HCT116 (cell line): ENCODE results near the gene DHRS13. TPM values are rescaled to one million over a fixed set of nuclear protein-coding genes. Genes with fewer than 3 reads are reported as not detected.

ENCODE experiments used
- ATAC-seq: fragments of 200-7000 bp; cut with Tn5 transposase; 2 replicates; pipeline ENCODE4 v1.9.1; 2020; ENCODE audit warnings: mild to moderate bottlenecking, moderate library complexity
- BruUV-seq: library from RNA; stranded (reverse); fragments of 400-500 nt; replicated peaks from 2 replicates; lab custom pipeline; 2021; lab: Mats Ljungman, UMichigan
- CTCF ChIA-PET: fragments of 300-600 bp; sonication (Branson Sonifier 250); formaldehyde crosslinking; loops from one replicate; lab custom pipeline; 2021; ENCODE audit warnings: antibody characterized with exemption; lab: Charles Lee
- POLR2A ChIA-PET: fragments of 300-600, 350-600 bp; sonication (Branson Sonifier 250); formaldehyde crosslinking; loops from one replicate; lab custom pipeline; 2021; ENCODE audit warnings: antibody characterized with exemption; lab: Charles Lee
- RAD21 ChIA-PET, 2 experiments: fragments of 300-600 bp; sonication (Branson Sonifier 250); formaldehyde crosslinking; loops; one replicate each; lab custom pipeline; 2023; ENCODE audit warnings: low total read pairs in 2 of 2; ENCODE audit not compliant: uncharacterized antibody in 2 of 2, unreplicated experiment in 2 of 2, low non-redundant PET in 1 of 2; lab: Charles Lee
- DNase-seq: peaks from one replicate; pipeline ENCODE4 v3.0.0-alpha.2; 2010; ENCODE audit warnings: low read depth, low spot score
- H2AFZ ChIP-seq: fragments of 200-600 bp; shearing (Covaris generic), sonication (generic); 2 replicates; pipeline ENCODE4 v1.6.1; 2017; ENCODE audit warnings: low read depth, mixed run types, mixed read lengths, antibody characterized with exemption, low read length; ENCODE audit not compliant: poor library complexity, severe bottlenecking
- H3K27ac ChIP-seq: 2 replicates; pipeline ENCODE4 v1.5.1; 2012; ENCODE audit warnings: low read depth, low read length
- H3K27me3 ChIP-seq: fragments of 200-600 bp; sonication (generic); 2 replicates; pipeline ENCODE4 v1.6.1; 2016; ENCODE audit warnings: mixed run types, low read length, mixed read lengths; ENCODE audit not compliant: insufficient read depth
- H3K36me3 ChIP-seq, 2 experiments: fragments of 200-500 bp in 1 of 2; fragments of 200-600 bp in 1 of 2; sonication (Bioruptor generic) in 1 of 2; sonication (generic) in 1 of 2; 2 replicates each; pipeline versions ENCODE4 v1.5.1 to v1.6.1; 2014 to 2016; ENCODE audit warnings: low read length in 2 of 2, inconsistent platforms in 1 of 2, mixed read lengths in 1 of 2, mixed run types in 1 of 2; ENCODE audit not compliant: insufficient read depth in 2 of 2, control insufficient read depth in 1 of 2
- H3K4me1 ChIP-seq, 2 experiments: fragments of 200-600 bp in 1 of 2; sonication (generic) in 1 of 2; 2 replicates each; pipeline versions ENCODE4 v1.5.1 to v1.6.1; 2012 to 2017; ENCODE audit warnings: low read length in 2 of 2, inconsistent platforms in 1 of 2, mild to moderate bottlenecking in 1 of 2, mixed read lengths in 1 of 2, mixed run types in 1 of 2, moderate library complexity in 1 of 2; ENCODE audit not compliant: insufficient read depth in 2 of 2, control insufficient read depth in 1 of 2
- H3K4me2 ChIP-seq: fragments of 200-600 bp; sonication (generic); 2 replicates; pipeline ENCODE4 v1.6.1; 2017; ENCODE audit warnings: mixed run types, low read length, mixed read lengths
- H3K4me3 ChIP-seq, 2 experiments: fragments of 200-600 bp in 1 of 2; sonication (generic) in 1 of 2; replicated peaks in 1 of 2; 2 replicates each; pipeline ENCODE4 v1.5.1; 2011 to 2016; ENCODE audit warnings: low read length in 2 of 2, control low read depth in 1 of 2, low read depth in 1 of 2, mild to moderate bottlenecking in 1 of 2, mixed read lengths in 1 of 2, mixed run types in 1 of 2
- H3K79me2 ChIP-seq: fragments of 200-600 bp; sonication (generic); 2 replicates; pipeline ENCODE4 v1.6.1; 2017; ENCODE audit warnings: mild to moderate bottlenecking, mixed run types, low read length, moderate library complexity, mixed read lengths; ENCODE audit not compliant: insufficient read depth
- H3K9ac ChIP-seq: fragments of 200-600 bp; sonication (generic); 2 replicates; pipeline ENCODE4 v1.6.1; 2016; ENCODE audit warnings: low read length, mixed read lengths
- H3K9me2 ChIP-seq: fragments of 200-600 bp; sonication (generic), shearing (Covaris generic); 2 replicates; pipeline ENCODE4 v1.6.1; 2017; ENCODE audit warnings: mixed run types, mild to moderate bottlenecking, moderate library complexity; ENCODE audit not compliant: insufficient read depth
- H3K9me3 ChIP-seq, 2 experiments: fragments of 200-500 bp in 1 of 2; fragments of 200-600 bp in 1 of 2; sonication (Bioruptor generic) in 1 of 2; sonication (generic) in 1 of 2; 2 replicates each; pipeline ENCODE4 v1.6.1; 2014 to 2017; ENCODE audit warnings: low read length in 2 of 2, mixed read lengths in 2 of 2, inconsistent platforms in 1 of 2, low read depth in 1 of 2, mild to moderate bottlenecking in 1 of 2, mixed run types in 1 of 2, moderate library complexity in 1 of 2; ENCODE audit not compliant: control insufficient read depth in 1 of 2, insufficient read depth in 1 of 2
- H4K20me1 ChIP-seq: fragments of 200-600 bp; sonication (generic), shearing (Covaris generic); 2 replicates; pipeline ENCODE4 v1.6.1; 2017; ENCODE audit warnings: mixed run types, mild to moderate bottlenecking, moderate library complexity; ENCODE audit not compliant: insufficient read depth
- ATF3 ChIP-seq: IDR thresholded peaks from 2 replicates; pipeline ENCODE4 v1.6.1; 2012
- CBX3 ChIP-seq: IDR thresholded peaks from 2 replicates; pipeline ENCODE4 v1.6.1; 2012; ENCODE audit warnings: low read depth
- intact Hi-C: fragments of 100-400 bp; cut with micrococcal nuclease; formaldehyde crosslinking; loops from 2 replicates; pipeline ENCODE4 v1.10.0; 2022
- total RNA-seq: library from RNA; stranded (reverse); gene quantifications from one replicate; pipeline ENCODE4 v1.2.1, GENCODE V29; 2021; ENCODE audit not compliant: unreplicated experiment
- TF ChIP-seq, protein P1 (sequence below), 3 experiments: fragments of 200-600 bp in 1 of 3; sonication (generic) in 1 of 3; IDR thresholded peaks in 2 of 3; conservative IDR thresholded peaks in 1 of 3; 2 replicates each; pipeline ENCODE4 v1.5.1; 2012 to 2017; ENCODE audit warnings: low read depth in 2 of 3, low read length in 2 of 3, antibody characterized with exemption in 1 of 3, borderline replicate concordance in 1 of 3, control low read depth in 1 of 3, mild to moderate bottlenecking in 1 of 3, mixed read lengths in 1 of 3, mixed run types in 1 of 3, moderate library complexity in 1 of 3; ENCODE audit not compliant: insufficient read depth in 1 of 3
- TF ChIP-seq, protein P2 (sequence below): IDR thresholded peaks from 2 replicates; pipeline ENCODE4 v1.6.1; 2012

Gene DHRS13
- total RNA-seq, 1 experiment from 2014 or later = 13.5 TPM

- Histone ChIP-seq H3K27ac (no peak overlapping the region; the same call in 1 of the 2 replicates), H3K79me2 (no peaks in the 10 kb centered on the region), H4K20me1 (no peaks in the 10 kb centered on the region), H2AFZ (no peak overlapping the region), H3K9me3 (no peaks in the 10 kb centered on the region)
- DNase-seq = no peak
- RAD21 ChIA-PET = no interaction called here
- no TSS peak for BruUV-seq
- TF ChIP-seq ATF3 = no peak
- TF ChIP-seq, protein P1, sequence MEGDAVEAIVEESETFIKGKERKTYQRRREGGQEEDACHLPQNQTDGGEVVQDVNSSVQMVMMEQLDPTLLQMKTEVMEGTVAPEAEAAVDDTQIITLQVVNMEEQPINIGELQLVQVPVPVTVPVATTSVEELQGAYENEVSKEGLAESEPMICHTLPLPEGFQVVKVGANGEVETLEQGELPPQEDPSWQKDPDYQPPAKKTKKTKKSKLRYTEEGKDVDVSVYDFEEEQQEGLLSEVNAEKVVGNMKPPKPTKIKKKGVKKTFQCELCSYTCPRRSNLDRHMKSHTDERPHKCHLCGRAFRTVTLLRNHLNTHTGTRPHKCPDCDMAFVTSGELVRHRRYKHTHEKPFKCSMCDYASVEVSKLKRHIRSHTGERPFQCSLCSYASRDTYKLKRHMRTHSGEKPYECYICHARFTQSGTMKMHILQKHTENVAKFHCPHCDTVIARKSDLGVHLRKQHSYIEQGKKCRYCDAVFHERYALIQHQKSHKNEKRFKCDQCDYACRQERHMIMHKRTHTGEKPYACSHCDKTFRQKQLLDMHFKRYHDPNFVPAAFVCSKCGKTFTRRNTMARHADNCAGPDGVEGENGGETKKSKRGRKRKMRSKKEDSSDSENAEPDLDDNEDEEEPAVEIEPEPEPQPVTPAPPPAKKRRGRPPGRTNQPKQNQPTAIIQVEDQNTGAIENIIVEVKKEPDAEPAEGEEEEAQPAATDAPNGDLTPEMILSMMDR (IDR thresholded peaks at IDR 0.05 in 2 of 3, conservative IDR thresholded peaks at IDR 0.05 in 1 of 3; ENCODE audit: borderline replicate concordance in 1 of 3, insufficient read depth in 1 of 3, low read depth in 2 of 3, low read length in 2 of 3) = peak in 2 of 3 experiments; percentile 20 to 52; a peak in 2 of 6 replicates
- TF ChIP-seq CBX3 = no peak
- TF ChIP-seq, all 23 proteins: peak for 1
- Histone ChIP-seq H3K4me3 (no peak overlapping the region), H3K9me2 (no peaks in the 10 kb centered on the region), H3K27me3 (no peaks in the 10 kb centered on the region), H3K9ac (no peak overlapping the region), H3K4me1 (no peaks in the 10 kb centered on the region), H3K4me2 (no peak overlapping the region), H3K36me3 (peaks cover 76 to 89% of the 10 kb centered on the region in 2 experiments)
- intact Hi-C loops = no loop called here
- ChIA-PET POLR2A (no interaction called here), CTCF (interaction anchor here (0.8 kb wide), 1 partner anchor 39 kb away, joined by 3 read pairs; the partner anchor contains the start of gene PHF12)
- ATAC-seq = 0 out of 2 replicates have a peak, but pooled peaks have one; percentile 15
These were observed 9.5 kb upstream of the DHRS13 start for GRCh38 chr17:28912281-28912937.

DNA sequence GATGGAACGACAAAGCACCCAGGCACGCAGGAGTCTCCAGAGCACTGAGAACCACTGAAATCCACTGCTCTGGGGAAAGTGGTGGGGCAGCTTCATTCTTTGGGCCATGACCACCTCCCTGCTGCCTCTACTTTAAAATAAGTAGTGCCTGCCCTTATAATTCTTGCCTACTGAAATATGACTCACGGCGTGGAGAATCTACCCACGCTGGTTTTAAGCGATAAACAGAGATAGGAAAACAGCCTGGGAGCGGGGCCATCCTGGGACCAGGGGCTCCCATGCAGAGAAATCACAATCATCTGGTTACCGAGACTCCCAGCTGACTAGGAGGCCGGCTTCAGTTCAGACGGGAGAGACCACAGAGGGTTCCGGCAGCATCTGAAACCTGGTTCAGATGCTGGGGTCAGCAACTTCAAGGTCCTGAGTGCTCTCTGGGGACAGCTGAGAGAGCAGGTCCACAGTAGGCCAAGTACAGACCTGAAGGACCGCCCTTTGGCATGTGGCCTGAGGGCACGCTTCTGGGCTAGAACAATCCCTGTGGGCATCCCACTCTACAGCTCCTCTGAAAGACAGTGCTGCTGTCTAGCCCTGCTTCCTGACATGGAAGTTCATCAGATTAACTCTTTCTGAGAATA lies 8.6 kb upstream of the DHRS13 start:
- Histone ChIP-seq H3K4me2 (no peak overlapping the region), H3K4me1 (no peaks in the 10 kb centered on the region), H3K9ac (no peak overlapping the region), H3K27ac (no peak overlapping the region), H3K79me2 (no peaks in the 10 kb centered on the region), H3K36me3 (peaks cover 72 to 81% of the 10 kb centered on the region in 2 experiments), H2AFZ (no peak overlapping the region), H3K27me3 (no peaks in the 10 kb centered on the region), H3K9me2 (no peaks in the 10 kb centered on the region), H3K4me3 (no peak overlapping the region), H4K20me1 (no peaks in the 10 kb centered on the region)
- intact Hi-C loops = no loop called here
- BruUV-seq = no TSS peak
- TF ChIP-seq, protein P2, sequence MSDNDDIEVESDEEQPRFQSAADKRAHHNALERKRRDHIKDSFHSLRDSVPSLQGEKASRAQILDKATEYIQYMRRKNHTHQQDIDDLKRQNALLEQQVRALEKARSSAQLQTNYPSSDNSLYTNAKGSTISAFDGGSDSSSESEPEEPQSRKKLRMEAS = no peak
- TF ChIP-seq, protein P1 (IDR thresholded peaks at IDR 0.05 in 2 of 3, conservative IDR thresholded peaks at IDR 0.05 in 1 of 3; ENCODE audit: borderline replicate concordance in 1 of 3, insufficient read depth in 1 of 3, low read depth in 2 of 3, low read length in 2 of 3) = no peak
- TF ChIP-seq, all 23 proteins: peak for 0
- ATAC-seq = no peak
- ChIA-PET POLR2A (no interaction called here), CTCF (interaction anchor here (2.7 kb wide), 1 partner anchor 184 kb away, joined by 9 read pairs; no protein-coding TSS in a partner anchor), RAD21 (no interaction called here)
- no peak for DNase-seq
- H3K9me3 ChIP-seq = no peaks in the 10 kb centered on the region
